AG10803 (cell line): ENCODE results near the gene KCNG4.
A peak's percentile ranks its signal among the peaks of the same experiment; 100 is the strongest.

Experiments used
- DNase-seq: peaks from one replicate; pipeline ENCODE4 v3.0.0; 2010; ENCODE audit warnings: low read depth
- H3K4me3 ChIP-seq: 2 replicates; pipeline ENCODE4 v1.5.1; 2011; ENCODE audit warnings: mild to moderate bottlenecking, low read length, control low read depth
- TF ChIP-seq, protein P1 (sequence below): conservative IDR thresholded peaks from 2 replicates; pipeline ENCODE4 v1.5.1; 2011; ENCODE audit warnings: mild to moderate bottlenecking, low read length, control low read depth, inconsistent platforms

Gene KCNG4

DNA sequence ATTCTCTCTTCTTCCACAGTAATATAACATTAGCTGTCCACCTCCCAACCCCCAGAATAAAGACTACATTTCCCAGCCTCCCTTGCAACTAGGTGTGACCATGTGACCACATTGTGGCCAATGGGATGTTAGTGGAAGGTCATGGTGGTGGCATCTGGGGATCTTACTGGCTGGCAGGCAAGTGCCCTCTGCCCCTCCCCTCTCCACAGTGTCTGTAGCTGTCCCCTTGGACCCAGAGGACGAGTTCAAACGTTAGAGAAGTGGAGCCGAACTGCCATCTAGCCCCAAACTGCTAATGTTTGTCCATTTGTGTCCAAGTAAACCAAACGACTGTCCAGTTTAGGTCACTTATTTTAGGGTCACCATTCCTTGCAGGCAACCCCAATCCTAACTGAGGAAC is 26.6 kb upstream of the KCNG4 start:
- no peak overlapping the region for H3K4me3 ChIP-seq
- TF ChIP-seq, protein P1, sequence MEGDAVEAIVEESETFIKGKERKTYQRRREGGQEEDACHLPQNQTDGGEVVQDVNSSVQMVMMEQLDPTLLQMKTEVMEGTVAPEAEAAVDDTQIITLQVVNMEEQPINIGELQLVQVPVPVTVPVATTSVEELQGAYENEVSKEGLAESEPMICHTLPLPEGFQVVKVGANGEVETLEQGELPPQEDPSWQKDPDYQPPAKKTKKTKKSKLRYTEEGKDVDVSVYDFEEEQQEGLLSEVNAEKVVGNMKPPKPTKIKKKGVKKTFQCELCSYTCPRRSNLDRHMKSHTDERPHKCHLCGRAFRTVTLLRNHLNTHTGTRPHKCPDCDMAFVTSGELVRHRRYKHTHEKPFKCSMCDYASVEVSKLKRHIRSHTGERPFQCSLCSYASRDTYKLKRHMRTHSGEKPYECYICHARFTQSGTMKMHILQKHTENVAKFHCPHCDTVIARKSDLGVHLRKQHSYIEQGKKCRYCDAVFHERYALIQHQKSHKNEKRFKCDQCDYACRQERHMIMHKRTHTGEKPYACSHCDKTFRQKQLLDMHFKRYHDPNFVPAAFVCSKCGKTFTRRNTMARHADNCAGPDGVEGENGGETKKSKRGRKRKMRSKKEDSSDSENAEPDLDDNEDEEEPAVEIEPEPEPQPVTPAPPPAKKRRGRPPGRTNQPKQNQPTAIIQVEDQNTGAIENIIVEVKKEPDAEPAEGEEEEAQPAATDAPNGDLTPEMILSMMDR: no peak
- DNase-seq: peak; percentile 32

DNA sequence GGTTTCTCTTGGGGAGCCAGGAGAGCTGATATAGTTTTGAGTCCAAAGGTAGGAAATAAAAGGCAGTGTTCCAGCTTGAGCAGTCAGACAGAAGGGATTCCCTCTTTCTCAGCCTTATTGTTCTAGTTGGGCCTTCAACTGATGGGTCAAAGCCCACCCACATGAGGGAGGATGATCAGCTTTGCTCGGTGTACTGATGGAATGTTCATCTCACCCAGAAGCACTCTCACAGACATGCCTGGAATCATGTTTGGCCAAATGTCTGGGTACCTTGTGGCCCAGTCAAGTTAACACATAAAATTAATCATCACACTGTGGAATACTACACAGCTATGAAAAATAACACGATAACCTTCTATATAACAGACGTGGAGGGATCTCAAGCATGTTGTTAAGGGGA is 23.1 kb upstream of the KCNG4 start:
- TF ChIP-seq, protein P1: no peak
- DNase-seq: no peak
- no peak overlapping the region for H3K4me3 ChIP-seq

DNA sequence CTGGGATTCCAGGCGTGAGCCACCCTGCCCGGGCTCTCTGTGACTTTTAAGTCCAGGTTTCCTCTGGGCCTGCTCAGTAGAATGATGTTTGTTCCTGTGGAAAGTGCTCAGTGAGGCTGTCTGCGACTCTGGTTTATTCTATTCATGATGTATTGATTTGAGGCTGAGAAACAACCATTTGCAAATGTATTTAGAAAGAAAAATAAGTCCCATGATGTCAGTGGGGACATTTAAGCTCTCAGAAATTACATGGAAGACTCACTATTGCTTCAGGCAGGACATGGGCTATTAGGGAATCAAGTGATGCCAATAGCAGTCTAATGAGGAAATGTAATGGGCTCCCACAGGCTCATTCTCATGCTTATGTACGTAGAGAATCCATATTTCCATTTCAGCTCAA is 22.2 kb upstream of the KCNG4 start:
- no peak overlapping the region for H3K4me3 ChIP-seq
- TF ChIP-seq, protein P1: no peak
- no peak for DNase-seq

DNA sequence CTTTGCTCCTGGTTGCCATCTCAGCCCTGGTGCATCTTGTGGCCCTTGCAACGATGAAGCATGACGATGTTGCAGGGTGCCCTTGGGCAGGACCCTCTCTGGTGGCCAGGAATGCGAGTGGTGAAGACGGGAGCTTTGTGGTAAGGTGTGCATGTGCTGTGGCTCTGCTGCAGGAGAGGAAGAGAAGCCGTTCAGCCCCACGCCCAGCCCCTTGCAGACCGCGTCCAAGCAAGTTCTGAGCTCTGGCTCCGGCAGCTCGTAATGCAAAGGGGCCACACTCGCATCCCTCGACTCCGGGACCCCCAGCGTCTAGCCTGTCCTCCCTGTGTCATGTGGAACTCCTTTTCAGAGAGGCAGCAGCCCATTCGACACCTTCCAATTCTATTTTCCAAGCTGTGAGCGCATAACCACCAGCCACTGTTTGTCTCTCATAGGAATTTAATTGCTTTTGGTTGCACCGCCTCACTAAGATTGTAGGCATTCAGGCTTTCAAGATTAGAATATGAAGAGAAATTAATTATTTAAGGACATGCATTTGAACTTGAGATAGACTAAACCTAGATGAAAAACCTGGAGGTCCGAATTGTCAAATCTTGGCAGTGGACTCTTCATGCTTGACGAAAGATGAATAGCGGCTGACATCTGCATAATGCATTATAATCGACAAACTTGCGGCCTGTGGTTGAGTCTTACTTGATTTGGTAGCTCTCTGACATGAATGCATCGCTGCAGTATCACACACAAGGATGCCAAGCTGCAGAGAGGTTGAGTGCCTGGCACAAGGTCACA is 21.1 kb upstream of the KCNG4 start:
- TF ChIP-seq, protein P1: no peak
- no peak for DNase-seq
- H3K4me3 ChIP-seq: no peak overlapping the region

DNA sequence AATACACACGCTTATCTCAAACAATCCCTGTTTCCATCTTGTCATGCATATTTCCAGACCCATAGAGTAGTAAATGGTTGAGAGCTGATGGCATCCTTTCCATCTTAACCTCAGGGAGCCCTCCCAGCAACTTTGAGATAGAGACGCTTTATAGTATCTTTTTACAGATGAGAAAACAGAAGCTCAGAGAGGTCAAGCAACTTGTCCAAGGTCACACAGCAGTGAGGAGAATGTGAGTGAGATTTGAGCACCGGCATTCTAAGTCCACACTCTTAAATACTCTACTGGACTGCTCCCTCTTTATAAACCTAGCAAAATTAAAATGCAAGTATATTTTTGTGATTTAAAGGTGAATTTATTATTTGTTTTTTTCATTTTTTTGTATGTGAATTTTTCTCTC is 19.9 kb upstream of the KCNG4 start:
- DNase-seq: no peak
- no peak overlapping the region for H3K4me3 ChIP-seq
- TF ChIP-seq, protein P1: no peak

DNA sequence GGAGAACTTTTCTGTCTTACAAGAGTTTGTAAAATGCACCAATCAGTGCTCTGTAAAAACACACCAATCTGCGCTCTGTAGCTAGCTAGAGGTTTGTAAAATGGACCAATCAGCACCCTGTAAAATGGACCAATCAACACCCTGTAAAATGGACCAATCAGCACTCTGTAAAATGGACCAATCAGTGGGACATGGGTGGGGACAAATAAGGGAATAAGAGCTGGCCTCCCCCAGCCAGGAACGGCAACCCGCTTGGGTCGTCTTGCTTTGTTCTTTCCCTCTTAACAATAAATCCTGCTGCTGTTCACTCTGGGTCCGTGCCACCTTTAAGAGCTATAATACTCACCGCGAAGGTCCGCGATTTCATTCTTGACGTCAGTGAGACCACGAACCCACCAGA is 18.5 kb upstream of the KCNG4 start:
- no peak overlapping the region for H3K4me3 ChIP-seq
- no peak for DNase-seq
- TF ChIP-seq, protein P1: no peak

DNA sequence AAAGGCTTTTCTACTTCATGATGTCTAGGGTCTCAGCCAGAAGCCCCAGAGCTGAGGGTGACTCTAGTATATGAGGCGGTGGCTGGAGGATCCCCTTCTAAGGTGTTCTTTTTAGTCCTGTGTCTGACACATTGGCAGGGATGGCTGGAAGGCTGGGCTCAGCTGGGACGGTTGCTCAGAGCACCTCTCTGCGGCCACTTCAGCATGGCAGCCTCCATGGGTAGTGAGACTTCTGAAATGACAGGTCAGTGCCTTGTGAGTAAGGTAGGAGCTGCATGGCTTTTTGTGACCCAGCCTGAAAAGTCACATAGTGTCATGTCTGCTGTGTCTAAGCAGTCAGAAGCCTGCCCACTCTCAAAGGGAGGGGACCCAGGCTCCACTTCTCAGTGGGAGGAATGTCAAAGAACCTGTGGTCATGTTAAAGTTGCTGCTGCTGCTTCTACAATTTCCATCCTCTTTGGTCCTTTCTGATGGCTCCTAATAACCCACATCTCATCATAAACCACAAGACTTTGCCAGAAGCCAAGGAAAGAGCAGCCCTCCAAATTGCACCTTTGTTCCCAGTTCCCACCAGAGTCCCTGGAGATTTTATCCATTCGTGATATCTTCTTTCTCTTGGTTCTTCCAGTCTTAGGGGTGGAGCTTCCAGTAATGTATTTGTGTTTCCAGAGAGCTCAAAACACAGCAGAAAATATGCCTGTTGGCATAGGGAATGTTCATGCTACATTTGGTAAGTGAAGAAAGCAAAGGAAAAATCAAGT is 15.4 kb upstream of the KCNG4 start:
- DNase-seq: no peak
- TF ChIP-seq, protein P1: no peak
- no peak overlapping the region for H3K4me3 ChIP-seq
